Ureter (tissue), 1 donor: ENCODE measurements around the gene GGA1. TPM values are rescaled to one million over a fixed set of nuclear protein-coding genes. Genes with fewer than 3 reads are reported as not detected.

Experiments
- DNase-seq: peaks from one replicate; pipeline ENCODE4 v3.0.0-alpha.2; 2020; ENCODE audit warnings: low spot score
- total RNA-seq: library from RNA; stranded (reverse); gene quantifications from one replicate; pipeline ENCODE4 v1.2.4, GENCODE V29; 2023
- donor health status: DM: yes; HTN: yes; CAD: no.

Gene GGA1
- total RNA-seq, 1 donor from 2014 or later: 68.9 TPM

GRCh38 chr22:37674248-37674647 is 65.6 kb downstream of the GGA1 start:
- no peak for DNase-seq

- DNase-seq: peak; percentile 97
These were observed 66.6 kb downstream of the GGA1 start, which contains the start of gene LGALS1 for GRCh38 chr22:37674951-37675929. Gene LGALS1 (plus strand): TSS chr22:37675636. CDS start chr22:37675703, 67 bp downstream.

- peak; percentile 76 for DNase-seq
These were observed 67.5 kb downstream of the GGA1 start for GRCh38 chr22:37675930-37676735.

GRCh38 chr22:37676736-37677492 is 68.3 kb downstream of the GGA1 start:
- peak; percentile 91 for DNase-seq

GRCh38 chr22:37677493-37677974 is 68.9 kb downstream of the GGA1 start:
- no peak for DNase-seq

GRCh38 chr22:37678372-37678771 is 69.7 kb downstream of the GGA1 start:
- no peak for DNase-seq

- DNase-seq: no peak
These were observed 71.0 kb downstream of the GGA1 start for GRCh38 chr22:37679670-37680069.

GRCh38 chr22:37680191-37680851 is 71.7 kb downstream of the GGA1 start:
- no peak for DNase-seq

GRCh38 chr22:37681001-37681424 is 72.4 kb downstream of the GGA1 start:
- DNase-seq: no peak

GRCh38 chr22:37681556-37682049 is 73.0 kb downstream of the GGA1 start:
- DNase-seq: peak; percentile 81

Other genes with a start within 250 kb of the GGA1 start
- gene ELFN2, start 181.4 kb upstream of the GGA1 start, total RNA-seq: 0.10 TPM
- gene MFNG, start 122.5 kb upstream of the GGA1 start, total RNA-seq: 20.3 TPM
- 14.9 TPM for gene CARD10, start 89.4 kb upstream of the GGA1 start, total RNA-seq
- 33.4 TPM for gene CDC42EP1, start 48.4 kb upstream of the GGA1 start, total RNA-seq
- not detected for gene LGALS2, start 28.7 kb upstream of the GGA1 start, total RNA-seq
- gene SH3BP1, start 30.8 kb downstream of the GGA1 start, total RNA-seq: 56.2 TPM
- gene PDXP, start 49.9 kb downstream of the GGA1 start, total RNA-seq: 5.2 TPM
- 396 TPM for gene LGALS1, start 66.8 kb downstream of the GGA1 start, total RNA-seq
- 36.8 TPM for gene NOL12, start 77.5 kb downstream of the GGA1 start, total RNA-seq
- 108 TPM for gene TRIOBP, start 88.2 kb downstream of the GGA1 start, total RNA-seq
- gene GCAT, start 199.1 kb downstream of the GGA1 start, total RNA-seq: 13.4 TPM
- gene GALR3, start 214.5 kb downstream of the GGA1 start, total RNA-seq: not detected
- gene ANKRD54, start 235.5 kb downstream of the GGA1 start, total RNA-seq: 26.9 TPM
- 544 TPM for gene EIF3L, start 240.6 kb downstream of the GGA1 start, total RNA-seq